Stimulated activated CD8-positive, alpha-beta memory T cell treated with anti-CD3 and anti-CD28 coated beads, Interleukin-7, amount 100 ng/mL, for 1 hour (primary cell): ENCODE data around the gene SAMHD1.
A peak's percentile ranks its signal among the peaks of the same experiment; 100 is the strongest.
"Not testable (repeated sequence)": the region's sequence is repeated elsewhere in the genome, so short reads cannot be mapped to it uniquely, and the experiment has no call there.

Experiments
- DNase-seq, 2 donors: peaks; one replicate each; pipeline ENCODE4 v3.0.0-alpha.2; 2020; ENCODE audit warnings: low read depth in 2 of 2

Gene SAMHD1

GRCh38 chr20:36951198-36951978 is at the start of gene SAMHD1:
Gene SAMHD1 (minus strand): TSS chr20:36951708. CDS start chr20:36951643, 65 bp downstream.
- peak; percentile 72 to 73 for DNase-seq

- DNase-seq: not testable (repeated sequence)
These were observed 48.7 kb upstream of the SAMHD1 start for GRCh38 chr20:37000171-37000570.

GRCh38 chr20:36998652-36999051 is 47.1 kb upstream of the SAMHD1 start:
- DNase-seq: no peak

- no peak for DNase-seq
These were observed 45.6 kb upstream of the SAMHD1 start for GRCh38 chr20:36997121-36997520.

GRCh38 chr20:36994221-36994620 is 42.7 kb upstream of the SAMHD1 start:
- DNase-seq: not testable (repeated sequence)

GRCh38 chr20:36992802-36993334 is 41.4 kb upstream of the SAMHD1 start:
- DNase-seq: no peak

- DNase-seq: no peak
These were observed 40.2 kb upstream of the SAMHD1 start for GRCh38 chr20:36991703-36992102.

GRCh38 chr20:36989797-36990196 is 38.3 kb upstream of the SAMHD1 start:
- no peak for DNase-seq

- no peak for DNase-seq
These were observed 37.0 kb upstream of the SAMHD1 start for GRCh38 chr20:36988494-36988966.

- DNase-seq: no peak
These were observed 32.7 kb upstream of the SAMHD1 start for GRCh38 chr20:36984257-36984638.

- DNase-seq: peak in 1 of 2 donors; percentile 33
These were observed 23.8 kb upstream of the SAMHD1 start for GRCh38 chr20:36975099-36975818.

GRCh38 chr20:36974660-36975059 is 23.2 kb upstream of the SAMHD1 start:
- no peak for DNase-seq

- DNase-seq: no peak
These were observed 19.6 kb upstream of the SAMHD1 start for GRCh38 chr20:36971103-36971502.

- no peak for DNase-seq
These were observed 18.1 kb upstream of the SAMHD1 start for GRCh38 chr20:36969478-36970186.

- DNase-seq: no peak
These were observed 17.5 kb upstream of the SAMHD1 start for GRCh38 chr20:36969051-36969450.

- no peak for DNase-seq
These were observed 16.1 kb upstream of the SAMHD1 start for GRCh38 chr20:36967636-36968035.

- not testable (repeated sequence) for DNase-seq
These were observed 15.5 kb upstream of the SAMHD1 start for GRCh38 chr20:36966965-36967364.

- DNase-seq: not testable (repeated sequence)
These were observed 10.9 kb upstream of the SAMHD1 start for GRCh38 chr20:36962354-36962941.

- no peak for DNase-seq
These were observed 7.7 kb upstream of the SAMHD1 start for GRCh38 chr20:36959242-36959641.

- no peak for DNase-seq
These were observed 6.6 kb upstream of the SAMHD1 start for GRCh38 chr20:36957875-36958667.

- DNase-seq: no peak
These were observed 5.2 kb upstream of the SAMHD1 start for GRCh38 chr20:36956674-36957073.
